ENCODE results near the gene LDB2.

GRCh38 chr4:16513876-16514275, 384.6 kb downstream of the LDB2 start:
- no peak for TF ChIP-seq CTCF (IDR thresholded peaks at IDR 0.05)
- no peak for TF ChIP-seq POLR2A (IDR thresholded peaks at IDR 0.05)

Measured in tibial nerve (tissue), 3 donors.